Adipose tissue (tissue), 3 donors: ENCODE results near the gene INSL6. TPM values are rescaled to one million over a fixed set of nuclear protein-coding genes. Genes with fewer than 3 reads are reported as not detected.

Experiments
- polyA plus RNA-seq, 3 donors: library from polyadenylated mRNA; stranded (reverse); fragments of 200-250 nt; gene quantifications; one replicate each; pipeline ENCODE4 v1.2.3, GENCODE V29; 2013
- donor health status: healthy with polysubstance abuse.
- donor health status: Bipolar disorder and iron deficiency.
- donor health status: healthy.

Gene INSL6
- polyA plus RNA-seq, 3 donors = not detected

Other genes starting within 250 kb of the INSL6 start
- 10 to 100 TPM in 1 of 3 donors, 1 to 10 TPM in 2; 1.9 to 13.7 (median 7.6) TPM for gene JAK2, start 200.4 kb downstream of the INSL6 start, polyA plus RNA-seq
- not detected for gene INSL4, start 45.8 kb upstream of the INSL6 start, polyA plus RNA-seq
- 1 to 10 TPM in 1 of 3 donors, under 1 TPM in 1, not detected in 1; 0.41 to 1.2 TPM for gene RLN2, start 119.1 kb upstream of the INSL6 start, polyA plus RNA-seq
- gene RLN1, start 154.2 kb upstream of the INSL6 start, polyA plus RNA-seq = under 1 TPM in 1 of 3 donors, not detected in 2; 0.18 TPM